DND-41 (cell line): ENCODE results near the gene CEP55.

Source experiments
- CTCF ChIP-seq: IDR thresholded peaks from 2 replicates; pipeline ENCODE4 v1.5.1; 2012; ENCODE audit warnings: borderline replicate concordance, low read length, moderate library complexity, mild to moderate bottlenecking; ENCODE audit not compliant: poor library complexity, severe bottlenecking; ENCODE audit errors: extremely low read depth
- EZH2 ChIP-seq: IDR thresholded peaks from 3 replicates; pipeline ENCODE4 v1.6.1; 2012; ENCODE audit warnings: borderline replicate concordance, low read depth, mild to moderate bottlenecking, moderate library complexity, low read length, inconsistent platforms; ENCODE audit not compliant: severe bottlenecking

- TF ChIP-seq CTCF (no peak), EZH2 (no peak)
Measured at GRCh38 chr10:93553482-93554315, 57.3 kb downstream of the CEP55 start.
